Measurements from ENCODE around the gene CPZ. TPM values are rescaled to one million over a fixed set of nuclear protein-coding genes. Genes with fewer than 3 reads are reported as not detected.
"Not testable (repeated sequence)": the region's sequence is repeated elsewhere in the genome, so short reads cannot be mapped to it uniquely, and the experiment has no call there.

CPZ gene
- polyA plus RNA-seq, 4 donors: 19.9 to 33.1 (median 20.1) TPM

GRCh38 chr4:8634773-8635172 lies 42.2 kb downstream of the CPZ start:
- DNase-seq (ENCODE audit: low read depth in 4 of 4, low spot score in 3 of 4): not testable (repeated sequence)

- DNase-seq (ENCODE audit: low read depth in 4 of 4, low spot score in 3 of 4): not testable (repeated sequence)
These were observed 43.5 kb downstream of the CPZ start for GRCh38 chr4:8635897-8636554.

GRCh38 chr4:8637456-8637984 lies 45.0 kb downstream of the CPZ start:
- no peak for DNase-seq (ENCODE audit: low read depth in 4 of 4, low spot score in 3 of 4)

- DNase-seq (ENCODE audit: low read depth in 4 of 4, low spot score in 3 of 4): no peak
These were observed 46.5 kb downstream of the CPZ start for GRCh38 chr4:8639021-8639420.

GRCh38 chr4:8639777-8640720 lies 47.5 kb downstream of the CPZ start:
- DNase-seq (ENCODE audit: low read depth in 4 of 4, low spot score in 3 of 4): peak in 2 of 4 donors; percentile 12 to 22

GRCh38 chr4:8640816-8641215 lies 48.3 kb downstream of the CPZ start:
- no peak for DNase-seq (ENCODE audit: low read depth in 4 of 4, low spot score in 3 of 4)

GRCh38 chr4:8641256-8641655 lies 48.7 kb downstream of the CPZ start:
- no peak for DNase-seq (ENCODE audit: low read depth in 4 of 4, low spot score in 3 of 4)

- no peak for DNase-seq (ENCODE audit: low read depth in 4 of 4, low spot score in 3 of 4)
These were observed 49.5 kb downstream of the CPZ start for GRCh38 chr4:8641931-8642650.

GRCh38 chr4:8642651-8643321 lies 50.2 kb downstream of the CPZ start:
- no peak for DNase-seq (ENCODE audit: low read depth in 4 of 4, low spot score in 3 of 4)

GRCh38 chr4:8643441-8643840 lies 50.9 kb downstream of the CPZ start:
- no peak for DNase-seq (ENCODE audit: low read depth in 4 of 4, low spot score in 3 of 4)

- DNase-seq (ENCODE audit: low read depth in 4 of 4, low spot score in 3 of 4): no peak
These were observed 51.4 kb downstream of the CPZ start for GRCh38 chr4:8643986-8644385.

GRCh38 chr4:8644461-8644891 lies 51.9 kb downstream of the CPZ start:
- DNase-seq (ENCODE audit: low read depth in 4 of 4, low spot score in 3 of 4): no peak

- no peak for DNase-seq (ENCODE audit: low read depth in 4 of 4, low spot score in 3 of 4)
These were observed 52.6 kb downstream of the CPZ start for GRCh38 chr4:8644966-8645752.

GRCh38 chr4:8645753-8646124 lies 53.2 kb downstream of the CPZ start:
- DNase-seq (ENCODE audit: low read depth in 4 of 4, low spot score in 3 of 4): no peak

GRCh38 chr4:8646296-8647093 lies 53.9 kb downstream of the CPZ start:
- peak in 2 of 4 donors; percentile 12 to 26 for DNase-seq (ENCODE audit: low read depth in 4 of 4, low spot score in 3 of 4)

- DNase-seq (ENCODE audit: low read depth in 4 of 4, low spot score in 3 of 4): no peak
These were observed 54.6 kb downstream of the CPZ start for GRCh38 chr4:8647094-8647570.

GRCh38 chr4:8647626-8648025 lies 55.1 kb downstream of the CPZ start:
- DNase-seq (ENCODE audit: low read depth in 4 of 4, low spot score in 3 of 4): no peak

GRCh38 chr4:8648296-8648695 lies 55.7 kb downstream of the CPZ start:
- DNase-seq (ENCODE audit: low read depth in 4 of 4, low spot score in 3 of 4): no peak

All from right renal pelvis (tissue), 4 donors.